Ascending aorta (tissue), 2 donors: ENCODE measurements around the gene RABL3. TPM values are rescaled to one million over a fixed set of nuclear protein-coding genes. Genes with fewer than 3 reads are reported as not detected.

Experiments
- DNase-seq, 2 donors: peaks; one replicate each; pipeline ENCODE4 v3.0.0-alpha.2; 2019; ENCODE audit warnings: low spot score in 2 of 2
- H3K27ac ChIP-seq, 2 donors: fragments of 200-600 bp; sonication (generic); one replicate each; pipeline ENCODE4 v1.5.1; 2016 to 2017; ENCODE audit warnings: mild to moderate bottlenecking in 1 of 2
- H3K27me3 ChIP-seq: fragments of 200-600 bp; sonication (generic); one replicate; pipeline ENCODE4 v1.5.1; 2017
- H3K36me3 ChIP-seq, 2 donors: fragments of 200-600 bp; sonication (generic); one replicate each; pipeline ENCODE4 v1.5.1; 2016
- H3K4me1 ChIP-seq, 2 donors: fragments of 200-600 bp; sonication (generic); one replicate each; pipeline ENCODE4 v1.5.1; 2016 to 2017; ENCODE audit warnings: mild to moderate bottlenecking in 1 of 2
- H3K4me3 ChIP-seq, 2 donors: fragments of 200-600 bp; sonication (generic); one replicate each; pipeline ENCODE4 v1.5.1; 2016 to 2017; ENCODE audit warnings: mild to moderate bottlenecking in 1 of 2
- H3K9me3 ChIP-seq, 2 donors: fragments of 200-600 bp; sonication (generic); one replicate each; pipeline ENCODE4 v1.5.1; 2016
- CTCF ChIP-seq, 3 experiments: fragments of 200-600 bp in 2 of 3; fragments of 450-650 bp in 1 of 3; sonication (generic) in 2 of 3; IDR thresholded peaks; one replicate each; pipeline ENCODE4 v1.5.1; 2016 to 2019; ENCODE audit warnings: antibody characterized with exemption in 3 of 3, mild to moderate bottlenecking in 1 of 3, moderate library complexity in 1 of 3
- intact Hi-C: fragments of 100-400 bp; cut with DNase I; formaldehyde crosslinking; loops from one replicate; pipeline ENCODE4 v1.15.1; 2023
- total RNA-seq: library from RNA; depleted of rRNA; stranded (reverse); fragments of >200 nt; gene quantifications from one replicate; pipeline ENCODE4 v1.1.0, GENCODE V29; 2016

The RABL3 gene
- total RNA-seq, 1 donor from 2014 or later = 3.0 TPM

DNA sequence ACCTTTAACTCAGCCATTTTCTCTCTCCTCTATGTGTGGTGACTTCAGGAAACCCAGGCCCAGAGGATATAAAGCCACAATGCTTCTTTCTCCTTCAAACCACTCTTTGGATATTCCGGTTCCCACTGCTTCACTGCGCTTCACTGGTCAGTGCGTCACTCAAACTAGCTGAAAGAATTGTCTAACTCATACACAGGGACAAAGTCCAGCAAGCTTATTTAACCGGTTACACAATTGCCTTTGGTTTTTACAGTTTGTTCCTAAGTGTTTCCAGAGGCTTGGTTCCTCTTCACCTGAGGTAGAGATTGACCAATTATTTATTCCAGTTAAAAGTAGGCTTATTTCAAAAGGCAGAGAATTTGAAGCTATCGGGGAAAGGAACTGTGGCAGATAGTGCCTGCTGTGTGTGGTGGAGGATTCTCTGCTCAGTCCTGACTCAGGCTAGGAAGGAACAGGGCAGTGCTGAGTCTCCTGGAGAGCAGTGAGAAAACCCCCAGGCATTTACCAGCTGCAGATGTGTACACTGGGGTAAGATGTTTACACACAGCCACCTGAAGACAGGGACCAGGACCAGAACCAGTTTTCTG lies 60.1 kb downstream of the RABL3 start, which contains the start of gene HGD:
Gene HGD, minus strand, starts transcription at position 145 of the 587 bp plus-strand sequence. Its CDS starts 128 bp downstream, at position 17.
- DNase-seq = no peak
- no peak within 1 kb of the TSS for H3K4me3 ChIP-seq
- H3K4me1 ChIP-seq = peaks cover 0 to 2% of the 10 kb centered on the region in 2 donors
- no peak for TF ChIP-seq CTCF (IDR thresholded peaks at IDR 0.05)
- H3K9me3 ChIP-seq = no peaks in the 10 kb centered on the region
- intact Hi-C loops = no loop called here
- H3K27ac ChIP-seq = no peak within 1 kb of the TSS
- no peaks in the 10 kb centered on the region for H3K36me3 ChIP-seq
- H3K27me3 ChIP-seq = no peaks in the 10 kb centered on the region

GRCh38 chr3:120681506-120682038 lies 60.7 kb downstream of the RABL3 start:
- Histone ChIP-seq H3K27me3 (no peaks in the 10 kb centered on the region), H3K36me3 (no peaks in the 10 kb centered on the region), H3K4me1 (peaks cover 0 to 2% of the 10 kb centered on the region in 2 donors), H3K27ac (no peak overlapping the region), H3K4me3 (no peak overlapping the region), H3K9me3 (no peaks in the 10 kb centered on the region)
- no peak for TF ChIP-seq CTCF (IDR thresholded peaks at IDR 0.05)
- intact Hi-C loops = no loop called here
- no peak for DNase-seq

DNA sequence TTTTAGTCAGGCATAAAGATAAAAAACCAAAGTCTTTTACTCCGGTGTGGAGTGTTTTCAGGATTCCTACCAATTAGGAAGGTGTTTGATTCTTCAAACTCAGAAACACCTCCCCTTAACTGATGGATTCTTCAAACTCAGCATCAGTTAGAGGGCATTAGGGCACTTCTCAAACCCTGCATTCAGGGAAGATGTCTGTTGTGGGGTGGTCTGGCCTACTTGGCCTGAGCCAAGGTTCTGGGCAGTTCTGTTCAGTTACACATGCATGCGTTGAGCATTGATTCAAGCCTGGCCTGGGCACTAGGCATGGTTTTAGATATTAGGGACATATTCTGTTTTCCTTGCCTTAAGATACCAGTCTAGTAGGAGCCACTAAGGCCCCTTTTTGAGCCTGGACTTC lies 61.3 kb downstream of the RABL3 start:
- H3K27ac ChIP-seq = no peak overlapping the region
- intact Hi-C loops = no loop called here
- TF ChIP-seq CTCF (IDR thresholded peaks at IDR 0.05) = no peak
- no peaks in the 10 kb centered on the region for H3K27me3 ChIP-seq
- H3K4me3 ChIP-seq = no peak overlapping the region
- H3K4me1 ChIP-seq = peaks cover 0 to 2% of the 10 kb centered on the region in 2 donors
- H3K36me3 ChIP-seq = no peaks in the 10 kb centered on the region
- DNase-seq = no peak
- no peaks in the 10 kb centered on the region for H3K9me3 ChIP-seq

DNA sequence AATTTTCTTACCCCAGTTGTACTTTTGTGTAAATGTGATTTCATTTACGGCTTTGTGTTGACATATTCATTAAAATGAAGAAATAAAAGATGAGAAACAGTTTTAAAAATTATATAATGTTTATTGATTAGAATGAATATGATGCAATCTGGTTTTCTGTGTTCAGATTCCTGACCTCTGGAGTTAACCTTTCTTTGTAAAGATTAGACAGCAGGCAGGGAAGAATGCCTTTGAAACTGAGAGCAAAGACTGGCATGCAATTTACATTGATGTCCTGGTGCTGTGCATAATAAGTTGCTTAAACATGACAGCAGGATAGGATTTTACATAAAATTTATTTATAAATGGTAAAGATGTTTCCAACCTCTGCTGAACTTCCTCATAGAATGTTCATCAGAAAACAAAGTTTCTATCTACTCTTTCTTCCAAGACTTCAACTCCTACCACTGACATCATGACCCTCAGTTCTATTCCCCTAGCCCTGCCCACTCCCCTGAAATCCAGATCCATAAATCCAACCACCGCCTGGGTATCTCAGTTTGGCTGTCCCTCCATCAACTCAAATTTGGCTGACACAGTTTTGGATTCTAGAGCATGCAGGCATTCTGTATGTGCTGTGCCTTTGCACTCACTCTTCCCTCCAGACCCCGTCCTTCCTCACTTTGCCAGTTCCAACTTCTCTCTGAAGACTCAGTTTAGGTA lies 62.0 kb downstream of the RABL3 start:
- no peak for DNase-seq
- H3K4me3 ChIP-seq = no peak overlapping the region
- no peak for TF ChIP-seq CTCF (IDR thresholded peaks at IDR 0.05)
- H3K9me3 ChIP-seq = no peaks in the 10 kb centered on the region
- no peaks in the 10 kb centered on the region for H3K27me3 ChIP-seq
- intact Hi-C loops = no loop called here
- peaks cover 0 to 2% of the 10 kb centered on the region in 2 donors for H3K4me1 ChIP-seq
- H3K36me3 ChIP-seq = no peaks in the 10 kb centered on the region
- no peak overlapping the region for H3K27ac ChIP-seq

DNA sequence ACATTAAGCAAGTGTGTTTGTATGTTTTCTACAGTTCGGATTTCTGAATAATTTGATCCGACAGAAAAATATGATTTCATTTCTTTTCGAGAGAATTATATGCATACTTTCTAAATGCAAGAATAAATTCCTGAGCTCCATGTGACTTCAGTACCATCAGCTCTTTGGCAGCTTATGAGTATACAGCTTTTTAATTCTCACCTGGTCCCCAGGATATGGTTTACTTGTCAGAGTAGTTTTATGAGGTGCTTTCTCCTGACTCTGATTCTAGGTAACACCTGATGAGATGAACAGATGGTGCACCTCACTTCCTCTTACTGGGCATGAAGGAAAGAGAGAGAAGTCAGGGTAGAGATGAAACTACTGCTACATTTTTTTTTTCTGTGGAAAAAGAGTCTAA lies 63.3 kb downstream of the RABL3 start:
- no peaks in the 10 kb centered on the region for H3K9me3 ChIP-seq
- intact Hi-C loops = no loop called here
- H3K27ac ChIP-seq = peak overlapping the region in 1 of 2 donors; percentile 19
- peaks cover 0 to 2% of the 10 kb centered on the region in 2 donors for H3K4me1 ChIP-seq
- TF ChIP-seq CTCF (IDR thresholded peaks at IDR 0.05) = no peak
- H3K27me3 ChIP-seq = no peaks in the 10 kb centered on the region
- H3K4me3 ChIP-seq = peak overlapping the region in 1 of 2 donors; percentile 37
- H3K36me3 ChIP-seq = no peaks in the 10 kb centered on the region
- DNase-seq = no peak
